NCI-H748 (cell line): ENCODE measurements around the gene LRRC7.
"Not testable (repeated sequence)": the region's sequence is repeated elsewhere in the genome, so short reads cannot be mapped to it uniquely, and the experiment has no call there.

Experiments used
- DNase-seq: peaks from one replicate; lab custom pipeline; 2025; ENCODE audit not compliant: unreplicated experiment; lab: John Stamatoyannopoulos, UW

LRRC7 gene

DNA sequence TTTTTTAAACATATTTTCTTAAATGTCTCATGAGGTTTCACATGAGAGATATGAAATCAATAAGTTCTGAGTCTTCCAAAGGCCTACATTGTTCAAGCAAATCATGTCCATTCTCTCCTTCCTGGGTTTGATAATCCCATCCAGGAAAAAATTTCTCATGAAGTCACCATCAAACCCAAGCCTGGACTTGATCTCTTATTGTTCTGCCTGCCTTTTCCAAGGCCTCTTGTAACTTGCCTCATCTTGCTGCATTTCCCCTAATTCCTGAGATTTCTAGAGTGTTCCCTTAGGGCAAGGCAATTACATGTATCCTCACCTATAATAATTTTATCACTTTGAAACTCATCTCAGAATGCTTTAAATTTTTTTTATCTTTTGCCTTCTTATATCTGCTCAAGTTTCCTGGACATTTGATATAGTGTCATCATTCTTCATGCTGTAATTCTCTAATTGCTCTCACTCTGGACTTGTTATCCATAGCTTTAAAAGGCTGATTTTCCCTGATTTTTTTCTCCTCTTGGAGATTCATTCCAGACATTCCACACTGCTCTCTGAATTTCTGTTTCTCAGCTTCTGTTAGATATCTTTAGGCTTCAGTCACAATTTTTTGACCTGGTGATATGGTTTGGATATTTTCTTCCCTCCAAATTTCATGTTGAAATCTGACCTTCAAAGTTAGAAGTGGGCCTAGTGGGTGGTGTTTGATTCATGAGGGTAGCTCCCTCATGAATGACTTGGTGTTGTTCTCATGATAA is 126.4 kb downstream of the LRRC7 start:
- DNase-seq: no peak

DNA sequence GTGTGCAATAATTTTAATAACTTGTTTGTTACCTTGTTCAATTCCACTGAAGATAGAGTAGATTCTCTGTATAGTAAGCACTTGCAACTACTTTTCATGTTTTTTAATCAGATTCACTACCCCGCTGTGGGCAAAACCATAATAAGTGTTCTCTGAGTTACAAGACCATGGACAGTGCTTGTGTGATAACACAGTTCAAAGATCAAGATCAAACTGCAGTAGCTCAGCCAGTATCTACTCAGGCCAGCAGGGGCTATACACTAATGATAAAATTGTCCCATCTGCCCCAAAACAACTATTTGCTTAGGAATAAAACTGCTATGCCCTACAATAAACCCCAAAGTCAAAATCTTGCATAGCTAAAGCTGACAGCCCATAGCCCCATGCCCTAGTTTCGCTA is 129.6 kb downstream of the LRRC7 start:
- DNase-seq: no peak

DNA sequence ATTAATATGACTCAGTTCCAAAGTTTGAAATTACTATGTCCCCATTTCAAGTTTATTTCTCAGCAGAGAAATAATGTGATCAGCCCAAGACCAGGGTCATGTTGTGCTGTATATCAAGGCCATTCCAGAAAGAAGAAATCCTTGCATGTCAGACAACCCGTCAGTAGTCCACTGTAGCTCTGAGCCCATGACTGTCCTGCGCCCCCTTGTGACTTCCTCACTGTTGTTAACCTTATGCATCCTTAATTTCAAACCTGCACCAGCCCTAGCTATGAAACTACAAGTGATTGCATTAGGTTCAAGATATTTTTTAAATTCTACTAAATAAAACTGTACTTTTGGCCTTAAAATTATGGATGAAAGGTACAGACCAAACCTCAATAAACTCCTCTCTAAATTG is 133.0 kb downstream of the LRRC7 start:
- DNase-seq: peak; percentile 35

DNA sequence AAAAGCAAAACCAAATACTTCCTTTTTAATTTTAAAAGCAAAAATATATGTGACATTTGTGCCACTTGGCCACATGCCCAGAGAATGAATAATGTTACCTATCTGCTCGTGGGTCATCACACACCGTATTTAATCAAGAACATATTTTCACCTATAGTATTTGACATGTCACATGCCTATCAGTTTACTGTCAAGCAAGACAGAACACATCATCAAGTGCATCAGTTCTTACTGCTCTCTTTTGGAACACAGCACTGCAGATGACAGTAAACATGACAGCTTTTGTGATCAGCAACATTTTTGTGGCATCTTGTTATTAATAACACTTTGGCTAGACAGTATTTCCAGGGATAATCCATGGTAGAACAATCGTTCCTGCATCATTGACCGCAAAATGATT is 134.4 kb downstream of the LRRC7 start:
- DNase-seq: peak; percentile 6

DNA sequence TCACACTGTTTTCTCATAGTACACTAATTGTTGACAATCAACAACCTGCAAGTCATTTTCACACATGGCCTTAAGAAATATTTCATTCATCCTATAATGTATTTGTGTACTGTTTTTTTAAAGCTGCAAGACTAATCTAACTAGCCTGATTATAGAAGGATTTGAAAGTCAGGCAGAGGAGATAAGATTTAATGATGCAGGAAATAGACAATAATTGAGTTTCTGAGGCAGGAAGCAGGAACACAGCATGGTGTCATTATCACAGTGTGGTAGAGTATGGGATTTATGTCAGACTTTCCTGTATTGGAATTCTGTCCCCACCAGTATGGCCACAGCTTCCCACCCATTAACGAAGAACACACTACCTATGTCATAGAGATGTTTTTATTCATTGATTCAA is 138.8 kb downstream of the LRRC7 start:
- no peak for DNase-seq

DNA sequence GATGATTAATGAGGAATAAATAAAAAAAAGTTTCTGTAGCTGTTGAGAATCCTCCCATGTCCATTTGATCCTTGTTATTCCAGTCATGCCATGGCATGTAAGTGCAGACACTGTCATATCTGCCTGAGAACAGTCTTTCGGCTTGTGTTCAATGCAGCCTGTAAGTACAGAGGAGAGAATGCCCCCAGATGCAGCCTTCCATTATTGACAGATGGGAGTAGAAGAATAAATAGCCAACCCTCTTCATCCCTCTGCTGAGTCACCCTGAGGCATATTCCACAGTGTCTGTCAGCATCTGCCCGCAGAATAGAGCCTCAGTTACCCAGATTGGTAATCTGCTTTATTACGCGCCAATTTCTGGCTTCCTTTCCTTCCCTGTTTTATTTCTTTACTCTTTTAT is 139.4 kb downstream of the LRRC7 start:
- no peak for DNase-seq

DNA sequence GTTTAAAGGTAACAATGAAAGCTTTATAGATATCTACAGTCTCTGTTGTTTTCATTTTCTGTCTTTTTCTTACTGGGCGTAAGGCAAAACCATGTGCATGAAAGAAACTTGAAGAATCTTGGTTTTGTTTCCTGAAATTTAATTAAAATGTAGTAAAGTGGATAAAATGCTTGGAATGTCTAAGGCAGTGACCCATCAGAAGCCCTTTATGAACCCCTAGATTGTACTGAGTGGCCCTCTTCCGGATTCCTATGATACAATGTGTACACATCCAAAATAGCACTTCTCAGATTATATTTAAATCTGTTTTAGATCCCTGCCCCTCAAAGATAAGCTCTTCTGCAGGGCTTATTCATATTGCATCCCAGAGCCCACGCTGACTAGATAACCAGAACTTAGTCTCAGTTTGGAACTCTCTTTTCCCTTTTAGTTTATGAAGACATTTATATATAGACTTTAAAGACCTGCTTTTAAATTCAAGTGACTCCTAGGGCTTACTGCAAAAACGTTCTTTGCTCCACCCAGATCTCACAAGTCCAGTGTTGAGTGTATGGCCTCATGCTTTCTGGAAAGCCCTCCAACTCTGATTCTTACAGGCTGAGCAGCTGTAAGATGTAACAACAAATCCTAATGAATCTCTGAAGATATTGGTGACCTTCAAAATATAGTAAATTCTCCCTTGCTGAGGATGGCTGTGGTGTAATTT is 142.9 kb downstream of the LRRC7 start:
- DNase-seq: no peak

DNA sequence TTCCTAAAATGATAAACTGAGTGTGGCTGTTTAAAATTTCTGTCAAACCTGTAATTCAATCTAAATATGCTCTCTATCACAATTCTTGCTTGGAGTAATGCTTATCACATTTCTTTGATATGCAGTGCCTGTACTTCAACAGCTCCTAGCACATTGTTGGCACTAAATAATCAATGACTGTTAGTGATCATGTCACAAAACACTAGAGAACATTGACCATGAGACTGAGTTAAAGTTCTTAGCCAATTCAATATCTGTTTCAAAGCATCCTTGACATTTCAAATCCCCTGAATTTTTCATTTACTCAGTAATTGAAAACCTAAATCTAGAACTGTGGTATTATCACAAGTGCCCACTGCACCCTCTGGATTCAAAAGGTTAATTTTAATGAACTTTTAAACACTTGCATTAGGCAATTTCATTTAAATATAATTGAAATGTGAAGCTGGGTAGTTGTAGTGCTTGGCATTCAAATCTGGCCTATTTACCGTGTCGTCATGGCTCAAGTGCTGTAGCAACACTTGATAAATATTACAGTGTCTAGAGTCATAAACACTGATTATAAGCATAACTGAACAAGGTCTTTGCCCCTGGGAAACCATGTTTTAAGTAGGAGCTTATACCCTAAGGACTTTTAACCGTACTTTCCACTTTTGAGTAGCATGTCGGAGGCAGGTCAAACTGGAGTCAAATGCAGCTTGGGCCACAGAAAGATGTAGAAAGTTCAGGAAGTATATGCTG is 143.6 kb downstream of the LRRC7 start:
- DNase-seq: no peak

DNA sequence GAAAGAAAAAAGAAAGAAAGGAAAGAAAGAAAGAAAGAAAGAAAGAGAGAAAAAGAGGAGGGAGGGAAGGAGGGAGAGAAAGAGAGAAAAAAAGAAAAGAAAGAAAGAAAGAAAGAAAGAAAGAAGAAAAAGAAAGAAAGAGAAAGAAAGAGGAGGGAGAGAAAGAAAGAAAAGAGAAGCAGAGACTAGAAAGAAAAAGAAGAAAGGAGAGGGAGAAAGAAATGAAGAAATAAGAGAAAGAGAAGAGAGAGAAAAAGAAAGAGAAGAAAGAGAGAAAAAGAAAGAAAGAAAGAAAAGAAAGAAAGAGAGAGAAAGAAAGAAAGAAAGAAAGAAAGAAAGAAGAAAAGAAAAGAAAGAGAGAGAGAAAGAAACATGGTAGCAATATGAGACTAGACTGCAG is 150.1 kb downstream of the LRRC7 start:
- DNase-seq: not testable (repeated sequence)

DNA sequence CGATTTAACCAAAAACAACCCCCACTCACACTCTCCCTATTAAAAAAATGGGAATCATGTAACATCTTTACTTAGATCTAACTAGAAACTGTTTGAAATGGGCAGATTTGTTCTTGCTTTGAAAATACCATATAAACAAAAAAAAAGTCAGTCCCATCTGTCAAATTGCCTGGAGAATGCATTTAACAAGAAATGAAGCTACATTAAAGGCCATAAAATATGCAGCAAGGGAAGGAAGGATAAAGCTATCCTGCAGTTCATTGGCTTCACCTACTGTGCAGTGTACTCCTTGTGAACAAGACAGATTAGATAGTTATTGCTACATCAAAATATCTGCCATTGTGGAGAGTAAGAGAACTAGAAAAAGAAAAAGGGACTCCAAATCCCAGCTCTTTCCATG is 160.5 kb downstream of the LRRC7 start:
- DNase-seq: no peak

DNA sequence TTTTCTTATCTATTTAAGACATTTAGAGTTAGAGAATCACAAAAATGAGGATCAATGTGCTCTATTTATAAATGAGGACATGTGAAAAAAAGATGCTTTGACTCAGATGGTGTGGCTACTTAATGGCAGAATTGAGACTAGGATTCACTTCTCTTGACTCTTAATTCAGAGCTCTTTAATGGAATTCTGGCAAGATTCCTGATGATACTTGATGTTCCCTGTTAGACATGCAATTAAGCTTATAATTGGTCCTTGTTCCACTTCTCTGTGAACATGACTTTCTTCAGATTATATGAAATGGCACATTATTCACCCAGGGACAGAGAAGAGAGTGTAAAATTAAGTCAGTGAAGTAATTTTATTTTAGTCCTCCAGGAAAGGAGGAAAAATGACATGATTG is 165.3 kb downstream of the LRRC7 start:
- no peak for DNase-seq

DNA sequence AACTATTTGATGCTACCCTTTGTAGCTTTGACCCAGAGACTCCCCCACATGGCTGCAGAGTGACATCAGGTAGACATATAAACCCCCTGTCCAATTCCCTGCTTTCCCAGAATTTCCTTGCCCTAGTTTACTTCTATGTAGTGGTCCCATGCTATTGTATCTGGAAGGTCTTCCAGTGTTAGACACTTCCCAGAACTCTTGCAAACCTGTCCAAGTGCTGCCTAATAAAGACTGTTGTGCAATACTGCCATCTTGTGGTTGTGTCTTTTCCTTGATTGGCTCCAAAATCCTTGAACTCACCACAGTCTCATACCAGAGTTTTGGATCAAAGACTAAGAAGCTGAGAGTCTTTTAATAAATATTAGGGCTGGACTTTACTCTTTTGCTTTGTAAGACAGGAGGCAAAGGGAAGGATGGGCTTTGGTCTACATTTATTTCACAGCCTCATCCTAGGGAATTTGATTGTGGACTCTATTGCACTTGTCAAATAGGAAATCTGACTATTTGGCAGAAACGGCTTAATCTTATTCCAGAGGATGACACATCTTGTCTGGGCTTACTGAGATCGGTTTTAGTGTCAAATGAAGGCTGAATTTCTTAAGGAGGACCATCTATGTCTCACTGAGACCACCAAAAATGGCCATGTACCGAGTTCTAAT is 169.9 kb downstream of the LRRC7 start:
- DNase-seq: peak; percentile 76

DNA sequence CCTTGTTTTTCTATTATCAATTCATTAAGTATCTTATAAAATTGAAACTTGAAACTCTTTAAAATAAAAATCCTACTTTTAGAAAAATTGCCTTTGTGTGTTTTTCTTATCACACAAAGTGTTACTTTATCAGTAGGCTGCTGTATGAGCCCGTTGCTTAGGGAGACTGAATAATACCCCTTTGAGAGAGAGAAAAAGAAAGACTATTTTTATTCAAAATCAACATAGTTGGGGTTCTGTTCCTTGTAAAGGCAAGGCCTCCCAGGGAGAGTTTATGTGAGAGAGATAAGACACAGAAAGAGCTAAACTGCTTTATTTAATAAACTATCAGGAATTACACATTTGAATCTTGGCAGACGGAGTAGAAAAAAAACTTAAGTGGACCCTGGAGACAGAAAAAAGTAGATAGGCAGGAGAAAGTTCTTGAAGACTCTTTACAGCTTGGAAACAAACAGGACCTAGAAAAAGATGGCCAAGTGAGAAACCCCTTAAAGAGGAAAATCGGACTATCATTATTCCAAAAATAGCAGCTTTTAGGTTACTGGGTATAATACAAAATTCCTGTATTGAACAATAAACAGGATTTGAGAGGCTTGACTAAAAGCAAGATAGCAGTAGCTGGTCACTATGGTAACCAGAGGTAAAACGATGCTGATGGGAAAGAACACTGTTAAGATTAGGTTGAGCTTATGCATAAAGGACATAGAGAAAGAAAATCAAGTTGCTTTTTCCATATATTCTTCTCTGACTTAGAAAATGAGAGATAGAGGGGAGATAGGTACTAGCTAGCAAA is 170.9 kb downstream of the LRRC7 start:
- DNase-seq: peak; percentile 5

DNA sequence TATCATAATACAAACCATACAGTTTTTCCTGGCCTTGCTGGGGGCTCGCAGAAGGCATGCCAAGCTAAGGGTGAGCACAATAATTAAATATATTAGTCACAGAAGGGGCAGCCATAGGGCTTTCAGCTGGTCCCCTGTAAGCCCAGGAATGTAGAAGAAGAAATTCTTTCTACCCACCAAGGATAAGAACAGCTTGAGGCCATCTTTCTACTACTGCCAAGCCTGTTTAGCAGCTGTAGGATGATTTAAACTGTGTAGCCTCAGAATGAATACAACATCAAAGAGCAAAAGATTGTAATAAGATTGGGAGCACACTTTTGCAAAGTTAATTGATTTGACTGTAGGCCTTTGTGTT is 171.5 kb downstream of the LRRC7 start:
- no peak for DNase-seq

DNA sequence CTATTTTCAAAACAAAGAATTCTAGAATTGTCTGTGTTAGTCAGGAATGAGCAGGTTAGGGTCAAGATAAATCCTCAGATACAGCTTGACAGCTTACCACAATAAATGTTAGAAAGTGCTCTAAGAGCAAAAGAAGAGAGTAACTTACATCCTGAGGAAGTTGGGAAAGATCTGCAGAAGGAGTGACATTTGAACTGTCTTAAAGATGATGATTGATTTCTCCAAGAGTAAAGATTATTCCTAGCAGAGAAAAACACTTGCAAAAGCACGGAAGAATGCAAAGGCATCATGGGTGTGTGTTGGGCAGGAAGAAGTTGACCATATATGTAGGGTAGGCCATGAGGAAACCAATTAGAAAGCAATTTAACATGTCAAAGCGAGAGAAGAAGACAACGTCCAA is 175.4 kb downstream of the LRRC7 start:
- DNase-seq: no peak

DNA sequence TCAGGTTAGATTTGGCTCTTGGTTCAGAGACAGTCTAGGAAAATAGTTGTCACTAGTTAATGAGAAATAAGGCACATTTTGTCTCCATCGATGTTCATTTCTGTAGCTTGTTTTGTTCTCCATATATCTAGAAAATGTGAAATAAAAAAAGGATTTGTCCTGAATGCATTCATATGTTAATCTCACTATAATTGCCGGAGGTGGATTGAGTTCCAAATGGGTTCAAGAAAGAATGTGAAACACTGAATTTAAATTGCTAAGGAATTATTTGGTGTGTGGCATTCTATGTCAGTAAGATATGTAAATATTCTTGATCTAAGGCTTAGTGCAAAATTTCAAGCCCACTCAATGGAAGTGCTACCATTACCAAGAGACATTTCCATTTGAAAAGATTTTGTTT is 176.7 kb downstream of the LRRC7 start:
- no peak for DNase-seq

DNA sequence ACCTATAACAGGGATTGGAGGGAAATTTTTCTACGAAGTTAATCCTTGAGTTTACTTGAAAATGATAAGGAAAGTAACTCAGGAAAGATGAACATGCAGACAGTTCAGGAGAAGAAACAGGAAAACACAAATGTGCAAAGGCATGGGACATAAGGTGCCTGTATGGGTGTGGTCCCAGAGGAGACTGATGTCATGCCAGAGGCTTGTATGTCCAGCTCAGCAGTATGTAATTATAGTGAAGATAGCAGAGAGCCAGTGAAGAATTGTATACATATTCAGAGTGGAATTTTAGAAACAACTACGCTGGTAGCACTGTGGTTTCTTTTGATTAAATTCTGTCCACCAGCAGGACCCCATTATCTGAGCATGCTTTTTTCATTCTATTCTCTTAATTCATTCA is 179.5 kb downstream of the LRRC7 start:
- DNase-seq: peak; percentile 11

DNA sequence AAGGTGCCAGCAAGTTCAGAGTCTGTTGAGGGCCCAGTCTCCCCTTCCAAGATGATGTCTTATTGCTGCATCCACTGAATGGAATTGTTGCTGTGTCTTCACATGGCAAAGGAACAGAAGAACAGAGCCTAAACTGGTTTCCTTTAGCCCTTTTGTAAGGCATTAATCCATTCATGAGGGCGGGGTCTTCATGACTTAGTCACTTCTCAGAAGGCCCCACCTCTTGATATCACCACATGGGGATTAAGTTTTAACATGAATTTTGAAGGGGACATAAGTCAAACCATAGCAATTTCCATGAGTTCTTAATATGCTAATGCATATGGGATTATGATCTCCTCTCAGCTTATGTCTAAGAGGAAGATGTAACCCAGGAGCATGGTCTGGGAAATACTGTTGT is 182.9 kb downstream of the LRRC7 start:
- no peak for DNase-seq

DNA sequence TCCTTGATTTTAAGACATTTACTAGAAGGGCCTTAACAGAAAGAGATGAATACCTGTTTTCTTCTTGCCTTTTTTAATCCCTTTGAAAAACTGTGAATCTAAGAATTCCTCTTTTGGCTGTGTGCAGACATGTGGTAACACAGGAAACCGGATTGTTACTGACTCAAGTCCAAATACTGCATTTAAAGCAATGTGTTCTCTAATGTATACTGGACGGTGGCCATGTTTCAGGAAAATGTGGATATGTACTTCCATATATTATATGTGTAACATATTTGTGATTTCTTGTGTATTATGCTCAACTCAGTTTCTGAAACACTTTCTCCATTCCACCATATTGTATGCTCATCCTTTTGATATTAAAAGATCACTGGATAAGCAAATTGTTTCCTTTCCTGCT is 185.1 kb downstream of the LRRC7 start:
- no peak for DNase-seq

DNA sequence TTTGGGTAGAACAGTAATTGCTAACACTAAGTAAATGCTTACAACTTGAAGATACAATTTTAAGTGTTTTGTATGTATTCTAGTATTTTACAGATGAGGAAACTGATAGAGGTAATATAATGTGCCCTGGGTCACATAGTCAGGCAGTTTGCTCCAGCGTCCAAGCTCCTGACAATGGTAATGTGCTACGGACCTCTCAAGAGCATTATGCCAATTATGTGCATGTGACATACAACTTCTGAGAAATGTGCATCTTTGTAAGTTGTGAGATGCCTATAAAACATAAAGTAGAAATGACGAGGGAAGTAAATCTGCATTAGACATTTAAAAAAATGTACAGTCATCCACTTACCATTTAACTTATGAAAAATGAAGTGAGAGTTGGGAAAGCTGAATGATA is 186.8 kb downstream of the LRRC7 start:
- DNase-seq: no peak

DNA sequence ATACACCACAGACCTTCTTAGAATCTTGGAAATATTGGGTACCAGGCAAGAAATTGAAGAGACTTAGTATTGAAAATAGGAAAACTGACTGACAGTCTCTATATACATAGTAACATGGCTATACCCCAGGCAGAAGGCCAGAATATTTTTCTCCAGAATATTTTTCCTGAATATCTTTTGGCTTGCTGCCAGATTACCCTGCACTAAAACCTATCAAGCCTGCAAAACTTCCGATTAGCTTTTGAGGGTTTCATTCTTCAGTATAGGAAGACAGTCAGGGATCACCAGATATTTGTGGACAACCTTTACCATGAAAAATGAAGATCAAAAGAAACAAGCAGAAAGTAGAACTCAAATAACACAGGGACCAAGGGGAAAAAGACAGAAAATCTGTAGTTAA is 187.9 kb downstream of the LRRC7 start:
- no peak for DNase-seq
